GM19099 (cell line): Measurements from ENCODE around the gene PSMC2.

Experiments
- POLR2A ChIP-seq: IDR thresholded peaks from 3 replicates; pipeline ENCODE4 v1.6.1; 2011; ENCODE audit warnings: low read depth; ENCODE audit not compliant: insufficient read length; ENCODE audit errors: extremely low read depth

The PSMC2 gene

DNA sequence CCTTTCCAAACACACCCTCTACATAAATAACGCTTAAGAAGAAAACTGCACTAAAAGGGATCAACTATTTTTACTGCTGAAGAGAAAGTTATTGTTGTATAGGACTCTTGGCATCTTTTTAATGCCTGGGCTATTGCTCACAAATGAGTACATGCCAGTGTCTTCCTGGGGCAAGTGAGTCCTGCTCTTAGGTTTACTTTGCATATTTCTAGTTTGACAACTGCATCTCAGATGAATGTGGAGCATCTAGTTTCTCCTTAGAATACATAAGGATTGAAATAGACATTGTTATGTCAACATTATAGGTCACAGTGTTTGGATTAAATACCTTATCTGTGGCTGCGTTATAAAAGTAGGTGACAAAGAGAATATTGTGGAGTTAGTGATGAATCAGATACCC lies 44.5 kb downstream of the PSMC2 start:
- no peak for TF ChIP-seq POLR2A

- TF ChIP-seq POLR2A = no peak
Observed at GRCh38 chr7:103394566-103394965, 47.1 kb downstream of the PSMC2 start.

DNA sequence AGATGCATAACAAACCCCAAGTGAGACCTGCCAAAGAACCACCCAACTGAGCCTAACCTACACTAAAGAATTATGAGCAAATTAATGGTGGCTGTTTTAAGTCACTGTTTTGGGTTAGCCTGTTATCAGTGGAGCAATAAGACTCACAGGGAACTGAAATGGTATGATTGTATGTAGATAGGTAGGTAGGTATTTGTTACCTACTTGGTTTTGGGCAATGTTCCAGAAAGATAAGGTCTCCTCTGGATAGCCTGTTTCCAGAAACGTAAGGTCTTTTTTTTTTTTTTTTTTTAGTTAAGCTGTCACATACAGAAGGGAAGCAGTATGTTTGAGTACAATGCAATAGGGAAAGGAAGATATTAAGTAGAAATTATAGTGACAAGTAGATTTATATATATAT lies 47.6 kb downstream of the PSMC2 start:
- no peak for TF ChIP-seq POLR2A

- TF ChIP-seq POLR2A = no peak
Observed at GRCh38 chr7:103396471-103396870, 49.0 kb downstream of the PSMC2 start.

DNA sequence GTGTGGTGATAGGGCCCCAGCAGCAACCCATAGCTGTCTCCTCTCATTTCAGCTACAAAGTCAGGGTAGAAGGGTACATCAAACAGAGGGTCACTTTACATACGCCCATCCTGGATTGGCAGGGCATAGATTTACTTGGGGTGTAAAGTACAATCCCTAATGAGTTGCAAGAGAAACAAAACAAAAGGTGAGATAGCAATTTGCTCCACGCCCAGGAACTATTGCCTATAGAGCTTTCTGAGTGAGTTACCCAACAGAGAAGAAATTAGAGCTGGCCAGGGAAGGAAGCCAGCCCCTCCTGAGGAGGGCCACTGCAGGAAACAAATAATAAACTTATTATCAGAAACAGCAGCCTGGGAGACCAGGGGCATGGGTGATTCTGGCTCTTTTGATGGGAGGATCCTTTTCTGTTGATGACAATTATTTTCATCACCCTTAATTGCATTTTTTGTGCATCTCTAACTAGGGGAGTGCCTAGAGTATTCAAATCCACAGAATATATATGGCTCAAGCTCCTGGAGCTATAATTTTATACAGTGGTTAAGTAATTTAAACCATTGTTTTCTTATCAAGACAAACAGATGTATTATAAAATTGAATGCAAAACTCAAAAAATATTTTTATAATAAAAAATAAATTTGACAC lies 51.2 kb downstream of the PSMC2 start:
- TF ChIP-seq POLR2A = no peak

DNA sequence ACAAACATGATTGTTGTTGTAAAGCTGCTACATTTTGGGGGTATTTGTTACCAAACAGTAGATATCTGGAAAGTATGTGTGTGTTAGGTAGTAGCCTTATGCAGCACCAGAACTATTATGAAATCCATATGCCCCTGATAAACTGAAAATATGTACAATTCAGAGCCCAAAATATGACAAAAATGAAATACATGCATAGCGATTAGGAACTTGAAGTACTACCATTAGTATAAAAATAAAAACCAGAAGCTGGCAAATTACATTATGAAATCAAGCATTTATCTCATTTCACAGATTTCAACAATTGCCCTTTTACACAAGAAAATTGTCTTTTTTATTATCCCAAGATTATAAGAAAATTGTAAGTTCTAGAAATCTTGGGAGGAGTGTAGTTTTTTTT lies 64.7 kb downstream of the PSMC2 start:
- TF ChIP-seq POLR2A = no peak

DNA sequence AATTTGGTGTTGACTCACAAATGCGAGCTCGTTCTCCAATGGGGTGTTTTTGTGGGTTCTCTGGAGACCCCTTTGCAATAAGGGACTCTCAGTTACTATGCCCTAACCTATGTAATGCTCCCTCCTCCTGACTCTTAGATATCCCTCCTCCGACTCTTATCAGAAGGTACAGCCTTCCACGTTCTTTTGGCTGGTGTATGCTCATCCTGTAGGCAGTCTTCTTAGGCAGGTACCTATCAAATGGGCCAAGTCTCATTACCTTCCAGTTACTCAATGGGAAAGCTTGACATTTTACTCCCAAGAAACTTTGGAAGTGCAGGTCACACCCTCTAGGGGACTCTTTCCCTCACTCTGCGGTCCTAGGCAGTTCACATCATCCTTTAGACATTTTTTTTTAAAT lies 66.0 kb downstream of the PSMC2 start:
- no peak for TF ChIP-seq POLR2A

DNA sequence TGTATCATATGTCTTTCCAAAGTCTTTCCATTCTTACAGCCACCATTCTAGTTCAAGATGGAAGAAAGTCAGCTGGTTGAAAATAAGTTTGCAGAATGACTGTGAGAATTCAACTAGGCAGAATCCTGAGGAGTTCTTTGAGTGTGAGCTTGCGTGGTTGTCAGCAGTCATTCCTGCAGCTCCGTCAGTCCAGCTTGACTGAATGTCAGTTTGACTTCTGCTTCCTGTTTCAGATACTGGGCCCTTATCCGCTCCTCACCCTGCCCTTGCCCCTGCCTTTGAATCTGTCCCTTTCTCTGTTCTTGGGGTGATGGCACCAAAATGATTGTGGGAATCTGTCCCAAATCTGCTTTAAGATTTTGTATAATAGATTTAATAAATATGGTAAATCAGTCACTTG lies 70.8 kb downstream of the PSMC2 start:
- TF ChIP-seq POLR2A = no peak
